ENCODE measurements around the gene LRRC9. TPM values are rescaled to one million over a fixed set of nuclear protein-coding genes. Genes with fewer than 3 reads are reported as not detected.

The LRRC9 gene
- total RNA-seq, 1 experiment from 2014 or later, result 0.77 TPM

DNA sequence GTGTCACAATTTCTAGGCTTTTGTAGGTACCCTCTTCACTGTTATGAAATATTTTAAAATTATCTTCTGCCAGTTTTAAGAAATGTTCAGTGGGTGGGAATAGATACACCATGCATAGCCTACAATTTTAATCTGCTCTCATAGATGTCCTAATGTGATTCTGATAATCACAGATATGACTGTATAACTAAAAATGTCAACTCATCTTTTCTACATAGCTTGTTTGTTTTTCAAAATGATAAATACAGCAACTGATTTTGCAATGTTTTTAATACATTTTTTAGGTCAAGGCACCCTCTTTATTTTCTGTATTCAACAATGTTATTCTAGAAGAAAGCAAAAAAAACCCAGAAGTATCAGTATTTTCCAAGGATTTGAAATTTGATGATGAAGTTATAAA lies 61.6 kb downstream of the LRRC9 start:
- Mint-ChIP-seq H3K27ac (no peak overlapping the region), H3K36me3 (ENCODE audit: insufficient read depth in 1 of 3, low read depth in 3 of 3) (no peaks in the 10 kb centered on the region), H3K4me1 (no peaks in the 10 kb centered on the region), H3K27me3 (ENCODE audit: low read depth) (peaks cover 2% of the 10 kb centered on the region; the same call in 1 of the 2 replicates), H3K9me3 (no peaks in the 10 kb centered on the region), H3K4me3 (no peak overlapping the region)
- H4K91ac ChIP-seq (ENCODE audit: insufficient read length, low read depth, low read length), result no peak overlapping the region
- no peak overlapping the region for H3K14ac ChIP-seq (ENCODE audit: insufficient read depth, low read length)
- H2BK12ac ChIP-seq (ENCODE audit: insufficient read length, low read depth, low read length), result no peak overlapping the region
- no peaks in the 10 kb centered on the region for H3K79me2 ChIP-seq (ENCODE audit: insufficient read depth, low read length)
- H2BK5ac ChIP-seq (ENCODE audit: insufficient read length, low read length), result no peak overlapping the region
- H4K20me1 ChIP-seq (ENCODE audit: control insufficient read depth, insufficient read depth, insufficient read length), result no peaks in the 10 kb centered on the region
- no peak overlapping the region for H3K9ac ChIP-seq (ENCODE audit: extremely low read depth, insufficient read length, low read length)
- no peaks in the 10 kb centered on the region for H3K27me3 ChIP-seq (ENCODE audit: insufficient read depth, low read length)
- TF ChIP-seq, protein P1, sequence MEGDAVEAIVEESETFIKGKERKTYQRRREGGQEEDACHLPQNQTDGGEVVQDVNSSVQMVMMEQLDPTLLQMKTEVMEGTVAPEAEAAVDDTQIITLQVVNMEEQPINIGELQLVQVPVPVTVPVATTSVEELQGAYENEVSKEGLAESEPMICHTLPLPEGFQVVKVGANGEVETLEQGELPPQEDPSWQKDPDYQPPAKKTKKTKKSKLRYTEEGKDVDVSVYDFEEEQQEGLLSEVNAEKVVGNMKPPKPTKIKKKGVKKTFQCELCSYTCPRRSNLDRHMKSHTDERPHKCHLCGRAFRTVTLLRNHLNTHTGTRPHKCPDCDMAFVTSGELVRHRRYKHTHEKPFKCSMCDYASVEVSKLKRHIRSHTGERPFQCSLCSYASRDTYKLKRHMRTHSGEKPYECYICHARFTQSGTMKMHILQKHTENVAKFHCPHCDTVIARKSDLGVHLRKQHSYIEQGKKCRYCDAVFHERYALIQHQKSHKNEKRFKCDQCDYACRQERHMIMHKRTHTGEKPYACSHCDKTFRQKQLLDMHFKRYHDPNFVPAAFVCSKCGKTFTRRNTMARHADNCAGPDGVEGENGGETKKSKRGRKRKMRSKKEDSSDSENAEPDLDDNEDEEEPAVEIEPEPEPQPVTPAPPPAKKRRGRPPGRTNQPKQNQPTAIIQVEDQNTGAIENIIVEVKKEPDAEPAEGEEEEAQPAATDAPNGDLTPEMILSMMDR (conservative IDR thresholded peaks at IDR 0.05), result no peak
- H3K4me2 ChIP-seq (ENCODE audit: insufficient read depth, insufficient read length, low read length), result no peak overlapping the region
- H3K79me1 ChIP-seq (ENCODE audit: insufficient read depth, low read depth, low read length, poor library complexity, severe bottlenecking), result no peaks in the 10 kb centered on the region
- H3K4ac ChIP-seq (ENCODE audit: low read depth, low read length), result no peak overlapping the region
- no peak overlapping the region for H2BK15ac ChIP-seq (ENCODE audit: low read depth, low read length)
- H3K23me2 ChIP-seq (ENCODE audit: insufficient read length, low read depth, low read length, poor library complexity, severe bottlenecking), result no peaks in the 10 kb centered on the region
- H4K5ac ChIP-seq (ENCODE audit: insufficient read length, low read depth, low read length), result no peak overlapping the region
- H3K27ac ChIP-seq (ENCODE audit: insufficient read length, low read depth, low read length), result no peak overlapping the region
- H2BK20ac ChIP-seq (ENCODE audit: low read depth, low read length, poor library complexity, severe bottlenecking), result no peak overlapping the region
- no peak overlapping the region for H3K23ac ChIP-seq (ENCODE audit: insufficient read length, low read depth, low read length)
- no peak overlapping the region for H2BK120ac ChIP-seq (ENCODE audit: low read depth, low read length, poor library complexity, severe bottlenecking)
- no peak overlapping the region for H3K56ac ChIP-seq (ENCODE audit: insufficient read length, low read depth, low read length)
- H3K4me1 ChIP-seq (ENCODE audit: insufficient read depth, low read length), result no peaks in the 10 kb centered on the region
- H2AFZ ChIP-seq (ENCODE audit: low read length), result no peak overlapping the region
- no peak for DNase-seq
- no peaks in the 10 kb centered on the region for H3K9me3 ChIP-seq (ENCODE audit: control insufficient read depth, low read depth, low read length)
- H3T11ph ChIP-seq (ENCODE audit: low read length), result no peak overlapping the region
- no peak overlapping the region for H2AK5ac ChIP-seq (ENCODE audit: insufficient read length, low read length)
- no peak overlapping the region for H4K8ac ChIP-seq (replicated peaks; ENCODE audit: insufficient read length, low read depth, low read length)
- no peak overlapping the region for H3K18ac ChIP-seq (ENCODE audit: insufficient read length, low read depth, low read length)
